Measurements from ENCODE around the gene KLHL15. TPM values are rescaled to one million over a fixed set of nuclear protein-coding genes. Genes with fewer than 3 reads are reported as not detected.

The KLHL15 gene, protein sequence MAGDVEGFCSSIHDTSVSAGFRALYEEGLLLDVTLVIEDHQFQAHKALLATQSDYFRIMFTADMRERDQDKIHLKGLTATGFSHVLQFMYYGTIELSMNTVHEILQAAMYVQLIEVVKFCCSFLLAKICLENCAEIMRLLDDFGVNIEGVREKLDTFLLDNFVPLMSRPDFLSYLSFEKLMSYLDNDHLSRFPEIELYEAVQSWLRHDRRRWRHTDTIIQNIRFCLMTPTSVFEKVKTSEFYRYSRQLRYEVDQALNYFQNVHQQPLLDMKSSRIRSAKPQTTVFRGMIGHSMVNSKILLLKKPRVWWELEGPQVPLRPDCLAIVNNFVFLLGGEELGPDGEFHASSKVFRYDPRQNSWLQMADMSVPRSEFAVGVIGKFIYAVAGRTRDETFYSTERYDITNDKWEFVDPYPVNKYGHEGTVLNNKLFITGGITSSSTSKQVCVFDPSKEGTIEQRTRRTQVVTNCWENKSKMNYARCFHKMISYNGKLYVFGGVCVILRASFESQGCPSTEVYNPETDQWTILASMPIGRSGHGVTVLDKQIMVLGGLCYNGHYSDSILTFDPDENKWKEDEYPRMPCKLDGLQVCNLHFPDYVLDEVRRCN
- 7.5 and 11.1 TPM in 2 replicates for total RNA-seq (2012; rRNA removed)
- 2.0 and 2.4 TPM in 2 replicates for polyA plus RNA-seq (2012; rRNA removed)
- polyA plus RNA-seq (2012; cell fraction: cytosol; rRNA removed) = 0.44 and 0.73 TPM in 2 replicates
- polyA plus RNA-seq (2012; cell fraction: nucleus; rRNA removed; ENCODE audit: low replicate concordance) = 0.47 and 6.5 TPM in 2 replicates
- Bru-seq, nascent RNA = percentile 68 among the genes with signal in this experiment
- BruChase-seq, experiment 1, labeled RNA remaining after a 6-hour chase = percentile 67 among the genes with signal in this experiment
- percentile 73 among the genes with signal in this experiment for BruChase-seq, experiment 2, labeled RNA remaining after a 2-hour chase
- long read RNA-seq = 0 reads

DNA sequence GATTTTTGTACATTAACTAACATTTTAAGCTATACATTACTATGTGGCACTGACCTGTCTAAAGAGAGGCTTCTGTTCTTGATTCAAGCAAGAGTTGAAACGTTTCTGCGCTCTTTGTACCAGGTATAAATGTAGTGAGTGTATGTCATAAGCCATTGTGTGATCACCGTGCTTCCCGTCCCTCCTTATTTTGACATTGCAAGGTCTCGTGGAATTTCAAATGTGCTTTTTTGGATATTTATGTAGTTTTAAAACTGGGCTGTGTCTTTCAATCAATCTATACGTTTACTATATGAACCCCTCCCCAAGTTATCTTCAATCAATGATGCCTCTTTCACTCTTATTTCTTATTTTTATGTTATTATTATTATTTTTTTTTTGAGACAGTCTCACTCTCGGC lies at the start of gene KLHL15:
TSS of gene KLHL15 (minus strand) at position 101 of the 400 bp plus-strand sequence. CDS start 20,493 bp downstream, outside the sequence.
- 100% methylated on average over 2 of the region's 7 CpGs; no CpG with 5 or more reads in 1 of the 2 experiments for WGBS, 2 experiments (ENCODE audit: extremely low coverage in 2 of 2, insufficient read length in 1 of 2)
- H3K18ac ChIP-seq (ENCODE audit: low read depth, low read length) = peak within 1 kb of the TSS; percentile 99; the same call in 1 of the 2 replicates
- H3K36me3 ChIP-seq (ENCODE audit: control insufficient read depth, insufficient read depth, low read length) = no peaks in the 10 kb centered on the region
- peak within 1 kb of the TSS; percentile 56 for H2AK5ac ChIP-seq (ENCODE audit: low read depth, low read length)
- H3K9ac ChIP-seq (ENCODE audit: low read depth, low read length) = peak within 1 kb of the TSS; percentile 95
- H2BK120ac ChIP-seq (ENCODE audit: low read depth, low read length) = peak within 1 kb of the TSS; percentile 11
- H4K91ac ChIP-seq (ENCODE audit: insufficient read depth, low read depth, low read length) = peak within 1 kb of the TSS; percentile 71
- ChIA-PET CTCF (interaction anchor here (0.7 to 1.9 kb wide), 2 partner anchors 27 to 320 kb away, joined by 3 to 12 read pairs; partner anchors contain the start of gene EIF2S3), POLR2A (ENCODE audit: unreplicated experiment) (no interaction called here)
- no peaks in the 10 kb centered on the region for H3K4me1 ChIP-seq (ENCODE audit: control insufficient read depth, insufficient read depth, low read length)
- H3K56ac ChIP-seq (ENCODE audit: extremely low read depth, insufficient read depth, low read length) = peak within 1 kb of the TSS; percentile 64
- H3K4me3 ChIP-seq (ENCODE audit: insufficient read depth, low read depth, low read length) = peak within 1 kb of the TSS; percentile 85
- H4K20me1 ChIP-seq (ENCODE audit: insufficient read depth, low read length) = no peaks in the 10 kb centered on the region
- dilution Hi-C loops (cut with HindIII; ENCODE audit: low sequenced_read_pairs, unreplicated experiment) (no loop called here), in situ Hi-C loops (cut with MboI; ENCODE audit: low sequenced_read_pairs) (no loop called here), intact Hi-C loops (cut with micrococcal nuclease) (loop anchor here (5.0 kb wide), 1 partner anchor 245 kb away; the partner anchor contains the start of gene SAT1)
- DNase-seq (no peak), ATAC-seq (ENCODE audit: low read depth) (no peak)
- BruUV-seq (replicated peaks) = no TSS peak
- peak within 1 kb of the TSS; percentile 88 for H3K4me2 ChIP-seq (ENCODE audit: low read depth, low read length)
- no peaks in the 10 kb centered on the region for H3K9me3 ChIP-seq (ENCODE audit: control insufficient read depth, insufficient read depth, low read length)
- no peak within 1 kb of the TSS for H2AK9ac ChIP-seq (replicated peaks; ENCODE audit: low read depth, low read length, poor library complexity)
- H2AFZ ChIP-seq (replicated peaks; ENCODE audit: low read length, poor library complexity) = peak within 1 kb of the TSS; percentile 62
- peak within 1 kb of the TSS; percentile 43; the same call in 1 of the 2 replicates for H2BK20ac ChIP-seq (ENCODE audit: low read depth, low read length)
- H3K9me1 ChIP-seq (ENCODE audit: insufficient read depth, low read length) = no peaks in the 10 kb centered on the region
- H2BK5ac ChIP-seq (ENCODE audit: low read depth, low read length, poor library complexity, severe bottlenecking) = peak within 1 kb of the TSS; percentile 94
- H3K23ac ChIP-seq (ENCODE audit: low read depth, low read length) = peak within 1 kb of the TSS; percentile 62
- H4K5ac ChIP-seq (ENCODE audit: low read depth, low read length) = peak within 1 kb of the TSS; percentile 99; the same call in 1 of the 2 replicates
- H3K27me3 ChIP-seq (ENCODE audit: control insufficient read depth, insufficient read depth, low read length) = peaks cover 2% of the 10 kb centered on the region
- peak within 1 kb of the TSS; percentile 91 for H3K14ac ChIP-seq (replicated peaks; ENCODE audit: low read depth, low read length)
- H4K8ac ChIP-seq (ENCODE audit: low read depth in 2 of 2, low read length in 2 of 2) = peak within 1 kb of the TSS; percentile 64 to 95
- peak within 1 kb of the TSS; percentile 50; the same call in 2 of the 3 replicates for H2BK15ac ChIP-seq (ENCODE audit: low read depth, low read length)
- H3K4ac ChIP-seq (ENCODE audit: low read depth, low read length) = peak within 1 kb of the TSS; percentile 88
- peaks cover 0 to 3% of the 10 kb centered on the region in 2 experiments; a peak in 1 of 4 replicates for H3K79me1 ChIP-seq (ENCODE audit: low read depth in 1 of 2, low read length in 2 of 2)
- peak within 1 kb of the TSS; percentile 100 for H3K27ac ChIP-seq (ENCODE audit: insufficient read depth, low read length)
- TF ChIP-seq MXI1 (IDR thresholded peaks at IDR 0.05; ENCODE audit: borderline replicate concordance, low read depth, low read length) (no peak), BHLHE40 (IDR thresholded peaks at IDR 0.05; ENCODE audit: low read depth, low read length) (no peak), CEBPB (IDR thresholded peaks at IDR 0.05; ENCODE audit: low read depth, low read length) (no peak), MAZ (IDR thresholded peaks at IDR 0.05; ENCODE audit: borderline replicate concordance, low read depth, low read length) (no peak), FOS (IDR thresholded peaks at IDR 0.05; ENCODE audit: low read depth, low read length) (no peak), RAD21 (IDR thresholded peaks at IDR 0.05; ENCODE audit: low read length) (no peak), POLR2A (IDR thresholded peaks at IDR 0.05; ENCODE audit: low read depth, low read length) (no peak), NFE2L2 (IDR thresholded peaks at IDR 0.05; ENCODE audit: low read depth, low read length) (no peak)
- TF ChIP-seq, protein P1, sequence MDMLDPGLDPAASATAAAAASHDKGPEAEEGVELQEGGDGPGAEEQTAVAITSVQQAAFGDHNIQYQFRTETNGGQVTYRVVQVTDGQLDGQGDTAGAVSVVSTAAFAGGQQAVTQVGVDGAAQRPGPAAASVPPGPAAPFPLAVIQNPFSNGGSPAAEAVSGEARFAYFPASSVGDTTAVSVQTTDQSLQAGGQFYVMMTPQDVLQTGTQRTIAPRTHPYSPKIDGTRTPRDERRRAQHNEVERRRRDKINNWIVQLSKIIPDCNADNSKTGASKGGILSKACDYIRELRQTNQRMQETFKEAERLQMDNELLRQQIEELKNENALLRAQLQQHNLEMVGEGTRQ (IDR thresholded peaks at IDR 0.05; ENCODE audit: low read depth, low read length) = no peak
- TF ChIP-seq, protein P2, sequence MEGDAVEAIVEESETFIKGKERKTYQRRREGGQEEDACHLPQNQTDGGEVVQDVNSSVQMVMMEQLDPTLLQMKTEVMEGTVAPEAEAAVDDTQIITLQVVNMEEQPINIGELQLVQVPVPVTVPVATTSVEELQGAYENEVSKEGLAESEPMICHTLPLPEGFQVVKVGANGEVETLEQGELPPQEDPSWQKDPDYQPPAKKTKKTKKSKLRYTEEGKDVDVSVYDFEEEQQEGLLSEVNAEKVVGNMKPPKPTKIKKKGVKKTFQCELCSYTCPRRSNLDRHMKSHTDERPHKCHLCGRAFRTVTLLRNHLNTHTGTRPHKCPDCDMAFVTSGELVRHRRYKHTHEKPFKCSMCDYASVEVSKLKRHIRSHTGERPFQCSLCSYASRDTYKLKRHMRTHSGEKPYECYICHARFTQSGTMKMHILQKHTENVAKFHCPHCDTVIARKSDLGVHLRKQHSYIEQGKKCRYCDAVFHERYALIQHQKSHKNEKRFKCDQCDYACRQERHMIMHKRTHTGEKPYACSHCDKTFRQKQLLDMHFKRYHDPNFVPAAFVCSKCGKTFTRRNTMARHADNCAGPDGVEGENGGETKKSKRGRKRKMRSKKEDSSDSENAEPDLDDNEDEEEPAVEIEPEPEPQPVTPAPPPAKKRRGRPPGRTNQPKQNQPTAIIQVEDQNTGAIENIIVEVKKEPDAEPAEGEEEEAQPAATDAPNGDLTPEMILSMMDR (conservative IDR thresholded peaks at IDR 0.05; ENCODE audit: low read depth, low read length) = no peak
- TF ChIP-seq, protein P3, sequence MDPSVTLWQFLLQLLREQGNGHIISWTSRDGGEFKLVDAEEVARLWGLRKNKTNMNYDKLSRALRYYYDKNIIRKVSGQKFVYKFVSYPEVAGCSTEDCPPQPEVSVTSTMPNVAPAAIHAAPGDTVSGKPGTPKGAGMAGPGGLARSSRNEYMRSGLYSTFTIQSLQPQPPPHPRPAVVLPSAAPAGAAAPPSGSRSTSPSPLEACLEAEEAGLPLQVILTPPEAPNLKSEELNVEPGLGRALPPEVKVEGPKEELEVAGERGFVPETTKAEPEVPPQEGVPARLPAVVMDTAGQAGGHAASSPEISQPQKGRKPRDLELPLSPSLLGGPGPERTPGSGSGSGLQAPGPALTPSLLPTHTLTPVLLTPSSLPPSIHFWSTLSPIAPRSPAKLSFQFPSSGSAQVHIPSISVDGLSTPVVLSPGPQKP (IDR thresholded peaks at IDR 0.05; ENCODE audit: borderline replicate concordance, low read depth, low read length) = no peak
